HepG2 (cell line): ENCODE results near the gene PVR. TPM values are rescaled to one million over a fixed set of nuclear protein-coding genes. Genes with fewer than 3 reads are reported as not detected.

Experiments used
- ATAC-seq: fragments of 200-7000 bp; cut with Tn5 transposase; 3 replicates; pipeline ENCODE4 v1.9.1; 2020; ENCODE audit warnings: mild to moderate bottlenecking, moderate library complexity
- BruUV-seq: library from RNA; stranded (reverse); fragments of 400-500 nt; replicated peaks from 2 replicates; lab custom pipeline; 2021; lab: Mats Ljungman, UMichigan
- CTCF ChIA-PET: fragments of 300-600 bp; formaldehyde crosslinking; extraction: SDS; loops from one replicate; lab custom pipeline; 2021; ENCODE audit warnings: low total read pairs, inconsistent platforms, low intra/inter-chr PET ratio; lab: Yijun Ruan, JAX
- POLR2A ChIA-PET: fragments of 350-600 bp; sonication (Branson Sonifier 250); formaldehyde crosslinking; loops from one replicate; lab custom pipeline; 2020; ENCODE audit warnings: antibody characterized with exemption, inconsistent platforms; lab: Yijun Ruan, JAX
- DNase-seq: peaks from one replicate; pipeline ENCODE4 v3.0.0-alpha.2; 2015; ENCODE audit warnings: low spot score
- FAIRE-seq: peaks from 3 replicates; lab custom pipeline; 2011; peaks lifted over from hg19 to GRCh38; lab: Jason Lieb, UNC
- H2AFZ ChIP-seq: one replicate; pipeline ENCODE4 v1.6.1; 2011; ENCODE audit warnings: low read length, inconsistent platforms
- H3K27ac ChIP-seq: fragments of 300-600 bp; 3 replicates; pipeline ENCODE4 v1.8.0; 2011; ENCODE audit warnings: mixed run types, mild to moderate bottlenecking, mixed read lengths, low read length, inconsistent platforms; ENCODE audit not compliant: insufficient read depth; ENCODE audit errors: extremely low read length
- H3K27me3 ChIP-seq, 2 experiments: fragments of 200-600 bp in 1 of 2; 2 replicates in 1 of 2; 3 replicates in 1 of 2; pipeline versions ENCODE4 v1.6.0 to v1.8.0; 2011; ENCODE audit warnings: low read length in 2 of 2, mild to moderate bottlenecking in 2 of 2, moderate library complexity in 2 of 2, inconsistent platforms in 1 of 2; ENCODE audit not compliant: insufficient read depth in 2 of 2, control insufficient read depth in 1 of 2
- H3K36me3 ChIP-seq, 2 experiments: fragments of 200-600 bp in 1 of 2; replicated peaks in 1 of 2; 2 replicates in 1 of 2; 3 replicates in 1 of 2; pipeline versions ENCODE4 v1.5.1 to v1.8.0; 2011; ENCODE audit warnings: low read length in 2 of 2, inconsistent platforms in 1 of 2; ENCODE audit not compliant: insufficient read depth in 2 of 2, control insufficient read depth in 1 of 2
- H3K4me1 ChIP-seq: 2 replicates; pipeline ENCODE4 v1.5.1; 2012; ENCODE audit warnings: low read length, inconsistent platforms; ENCODE audit not compliant: insufficient read depth
- H3K4me2 ChIP-seq: 2 replicates; pipeline ENCODE4 v1.6.0; 2011; ENCODE audit warnings: low read depth, low read length, inconsistent platforms
- H3K4me3 ChIP-seq, 3 experiments: fragments of 200-600 bp in 1 of 3; sonication (generic), shearing (Covaris generic) in 1 of 3; replicated peaks in 1 of 3; 2 replicates each; pipeline ENCODE4 v1.5.1; 2011 to 2016; ENCODE audit warnings: low read length in 3 of 3, inconsistent platforms in 2 of 3, low read depth in 2 of 3, mild to moderate bottlenecking in 2 of 3, control low read depth in 1 of 3, mixed read lengths in 1 of 3; ENCODE audit not compliant: insufficient read depth in 1 of 3
- H3K79me2 ChIP-seq: one replicate; pipeline ENCODE4 v1.6.1; 2011; ENCODE audit warnings: low read length, inconsistent platforms; ENCODE audit not compliant: insufficient read depth
- H3K9ac ChIP-seq: 2 replicates; pipeline ENCODE4 v1.6.0; 2011; ENCODE audit warnings: mild to moderate bottlenecking, low read depth, low read length, inconsistent platforms; ENCODE audit not compliant: insufficient read depth
- H3K9me3 ChIP-seq: 2 replicates; pipeline ENCODE4 v1.5.1; 2012; ENCODE audit warnings: mild to moderate bottlenecking, low read length
- H4K20me1 ChIP-seq: 2 replicates; pipeline ENCODE4 v1.6.0; 2011; ENCODE audit warnings: inconsistent platforms, mild to moderate bottlenecking, low read length, moderate library complexity; ENCODE audit not compliant: insufficient read depth
- ATF7 ChIP-seq, 2 experiments: fragments of 450-650 bp in 1 of 2; sonication (generic) in 1 of 2; formaldehyde crosslinking in 1 of 2; IDR thresholded peaks; 2 replicates each; pipeline versions ENCODE4 v1.4.0 to v1.6.1; 2016 to 2020; ENCODE audit warnings: antibody characterized with exemption in 1 of 2, mild to moderate bottlenecking in 1 of 2, missing genetic modification reagents in 1 of 2
- RNF219 ChIP-seq: sonication (generic); formaldehyde crosslinking; IDR thresholded peaks from 2 replicates; pipeline ENCODE4 v1.5.0; 2020; ENCODE audit warnings: mild to moderate bottlenecking, missing genetic modification reagents
- SOX6 ChIP-seq, 2 experiments: fragments of 450-650 bp in 1 of 2; sonication (generic) in 1 of 2; formaldehyde crosslinking in 1 of 2; IDR thresholded peaks; 2 replicates each; pipeline versions ENCODE4 v1.4.0 to v1.6.1; 2017 to 2020; ENCODE audit warnings: antibody characterized with exemption in 1 of 2, mild to moderate bottlenecking in 1 of 2, missing genetic modification reagents in 1 of 2
- ZBTB21 ChIP-seq: sonication (generic); formaldehyde crosslinking; IDR thresholded peaks from 2 replicates; pipeline ENCODE4 v1.4.0; 2020; ENCODE audit warnings: missing genetic modification reagents
- ZNF17 ChIP-seq: sonication (generic); formaldehyde crosslinking; IDR thresholded peaks from 2 replicates; pipeline ENCODE4 v1.5.0; 2020; ENCODE audit warnings: mild to moderate bottlenecking, missing genetic modification reagents
- ZNF577 ChIP-seq: sonication (generic); formaldehyde crosslinking; IDR thresholded peaks from 2 replicates; pipeline ENCODE4 v1.4.0; 2020; ENCODE audit warnings: mild to moderate bottlenecking, low read depth, missing genetic modification reagents, borderline replicate concordance
- WGBS: methylation state at CpG from one replicate; pipeline ENCODE4 v1.1.6; 2017; ENCODE audit warnings: low lambda C conversion rate; 5-methylcytosine and 5-hydroxymethylcytosine counted together
- in situ Hi-C: cut with HindIII; loops from 2 replicates; pipeline ENCODE4 v1.10.0; 2017; ENCODE audit warnings: low pct_unique_long_range_greater_than_20kb; ENCODE audit not compliant: extremely low pct_ligation_motif_present
- intact Hi-C: fragments of 100-400 bp; cut with micrococcal nuclease; formaldehyde crosslinking; loops from one replicate; pipeline ENCODE4 v1.10.0; 2022; ENCODE audit not compliant: unreplicated experiment
- polyA plus RNA-seq, 8 experiments: library from polyadenylated mRNA; depleted of rRNA in 3 of 8; stranded (reverse) in 7 of 8; unstranded in 1 of 8; fragments of >200 nt; fragmentation: Illumina TruSeq in 4 of 8; extraction: Trizol in 4 of 8; gene quantifications; 2 replicates each; pipeline versions ENCODE4 v1.2.1 to v1.2.3, GENCODE V29; 2011 to 2016; ENCODE audit warnings: low read depth in 4 of 8, missing spikeins in 1 of 8, mixed read lengths in 1 of 8; ENCODE audit not compliant: insufficient read depth in 1 of 8
- total RNA-seq, 5 experiments: library from RNA; depleted of rRNA; stranded (reverse); fragments of >200 nt; fragmentation: Illumina TruSeq; extraction: Trizol; gene quantifications; 2 replicates each; pipeline ENCODE4 v1.2.3, GENCODE V29; 2016; ENCODE audit warnings: low read depth in 1 of 5

Gene PVR
- total and polyA plus RNA-seq, 2 of the 13 experiments (the other 11 are each of a cell fraction or from before 2014, with no cell fraction given), result 43.4 to 46.6 TPM

GRCh38 chr19:44620667-44621066 is 23.0 kb upstream of the PVR start:
- 100% methylated on average over 1 of the region's 5 CpGs for WGBS
- H3K79me2 ChIP-seq, result no peaks in the 10 kb centered on the region
- TF ChIP-seq ATF7 (IDR thresholded peaks at IDR 0.05), result 0 out of 2 replicates have a peak, but pooled peaks have one; percentile 2
- no peak for TF ChIP-seq ATF7 (CRISPR knock-in tag; IDR thresholded peaks at IDR 0.05)
- peak; percentile 74; the same call in 1 of the 2 replicates for TF ChIP-seq ZBTB21 (CRISPR knock-in tag)
- no peak for TF ChIP-seq ZNF17 (CRISPR knock-in tag)
- TF ChIP-seq SOX6 (IDR thresholded peaks at IDR 0.05), result no peak
- no peak for TF ChIP-seq SOX6 (CRISPR knock-in tag; IDR thresholded peaks at IDR 0.05)
- TF ChIP-seq ZNF577 (CRISPR knock-in tag), result no peak
- no peak for TF ChIP-seq RNF219 (CRISPR knock-in tag)
- BruUV-seq, result no TSS peak
- peaks cover 2 to 4% of the 10 kb centered on the region in 2 experiments; a peak in 3 of 5 replicates for H3K36me3 ChIP-seq
- no peak overlapping the region for H3K4me2 ChIP-seq
- ATAC-seq (no peak), FAIRE-seq (no peak), DNase-seq (no peak)
- H3K27ac ChIP-seq, result no peak overlapping the region
- CTCF ChIA-PET, result no interaction called here
- H2AFZ ChIP-seq, result no peak overlapping the region
- in situ Hi-C loops, result no loop called here
- no peaks in the 10 kb centered on the region for H3K27me3 ChIP-seq
- H3K9ac ChIP-seq, result no peak overlapping the region
- H3K4me3 ChIP-seq, result no peak overlapping the region
- H4K20me1 ChIP-seq, result no peaks in the 10 kb centered on the region
- POLR2A ChIA-PET, result interaction anchor here (1.2 kb wide), 1 partner anchor 16 kb away, joined by 3 read pairs; no protein-coding TSS in a partner anchor
- no peaks in the 10 kb centered on the region for H3K9me3 ChIP-seq
- intact Hi-C loops, result no loop called here
- H3K4me1 ChIP-seq, result peaks cover 65% of the 10 kb centered on the region
